ENCODE data around the gene ZNF580.

Gene ZNF580, protein sequence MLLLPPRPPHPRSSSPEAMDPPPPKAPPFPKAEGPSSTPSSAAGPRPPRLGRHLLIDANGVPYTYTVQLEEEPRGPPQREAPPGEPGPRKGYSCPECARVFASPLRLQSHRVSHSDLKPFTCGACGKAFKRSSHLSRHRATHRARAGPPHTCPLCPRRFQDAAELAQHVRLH

DNA sequence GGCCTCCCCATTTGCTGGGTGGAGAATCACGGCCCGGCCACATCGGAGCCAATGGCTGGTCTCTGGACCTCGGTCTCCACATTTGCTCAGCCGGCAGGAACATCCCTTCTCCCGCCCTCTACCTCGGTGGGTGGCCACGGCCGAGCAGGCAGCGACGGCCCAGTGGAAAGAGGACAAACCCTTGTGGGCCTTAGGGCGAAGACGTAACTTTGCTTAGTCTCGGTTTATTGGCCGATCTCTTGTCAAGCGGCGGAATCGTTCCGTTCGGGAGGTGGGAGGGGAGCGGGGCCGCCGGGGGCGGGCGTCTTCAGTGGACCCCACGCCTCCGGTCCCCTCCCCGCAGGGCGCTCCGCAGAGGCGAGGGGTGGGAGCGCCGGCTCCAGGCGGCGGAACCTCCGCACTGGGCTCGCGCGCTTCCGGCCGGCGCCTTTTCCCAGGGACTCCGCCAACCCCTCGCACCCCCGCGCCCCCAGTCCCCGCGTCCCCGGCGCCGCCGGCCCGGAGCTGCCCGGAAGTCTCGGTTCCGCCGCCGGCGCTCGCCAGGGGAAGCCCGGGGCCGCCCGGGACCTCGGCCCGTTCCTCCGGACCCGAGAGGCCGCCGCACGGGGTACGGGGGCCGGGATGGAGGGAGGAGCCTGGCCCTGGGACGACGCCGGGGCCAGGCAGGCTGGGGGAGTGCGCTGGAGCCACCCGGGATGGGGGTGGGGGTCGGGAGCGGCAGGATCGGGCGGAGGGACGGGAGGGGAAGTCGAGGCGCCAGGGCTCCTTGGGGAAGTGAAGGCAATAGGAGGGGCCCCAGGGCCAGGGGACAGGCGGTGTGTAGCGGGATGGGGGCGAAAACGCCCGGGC, at the start of gene ZNF580:
Gene ZNF580, plus strand, starts transcription at position 426 of the 849 bp plus-strand sequence. CDS start 1,507 bp downstream, outside the sequence.
- DNase-seq: peak; percentile 64 to 81

DNA sequence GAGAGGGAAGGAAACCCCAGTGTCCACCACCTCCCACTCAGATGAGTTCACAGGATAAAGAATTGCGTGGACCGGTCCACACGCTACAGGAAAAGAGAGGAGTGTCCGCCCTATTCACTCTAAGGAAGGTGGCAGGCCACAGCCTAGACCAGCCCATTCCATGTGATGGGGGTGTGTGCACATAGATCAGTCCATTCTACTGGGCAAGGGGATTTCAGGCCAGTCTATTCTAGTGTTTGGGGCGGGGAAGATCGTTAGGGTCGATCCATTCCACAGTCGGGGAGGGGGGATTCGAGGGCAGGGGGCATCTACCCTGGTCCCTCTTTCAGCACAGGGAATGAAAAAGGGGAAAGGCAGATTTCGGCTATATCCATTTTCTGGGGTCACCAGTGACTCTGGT, 49.2 kb upstream of the ZNF580 start:
- no peak for DNase-seq

DNA sequence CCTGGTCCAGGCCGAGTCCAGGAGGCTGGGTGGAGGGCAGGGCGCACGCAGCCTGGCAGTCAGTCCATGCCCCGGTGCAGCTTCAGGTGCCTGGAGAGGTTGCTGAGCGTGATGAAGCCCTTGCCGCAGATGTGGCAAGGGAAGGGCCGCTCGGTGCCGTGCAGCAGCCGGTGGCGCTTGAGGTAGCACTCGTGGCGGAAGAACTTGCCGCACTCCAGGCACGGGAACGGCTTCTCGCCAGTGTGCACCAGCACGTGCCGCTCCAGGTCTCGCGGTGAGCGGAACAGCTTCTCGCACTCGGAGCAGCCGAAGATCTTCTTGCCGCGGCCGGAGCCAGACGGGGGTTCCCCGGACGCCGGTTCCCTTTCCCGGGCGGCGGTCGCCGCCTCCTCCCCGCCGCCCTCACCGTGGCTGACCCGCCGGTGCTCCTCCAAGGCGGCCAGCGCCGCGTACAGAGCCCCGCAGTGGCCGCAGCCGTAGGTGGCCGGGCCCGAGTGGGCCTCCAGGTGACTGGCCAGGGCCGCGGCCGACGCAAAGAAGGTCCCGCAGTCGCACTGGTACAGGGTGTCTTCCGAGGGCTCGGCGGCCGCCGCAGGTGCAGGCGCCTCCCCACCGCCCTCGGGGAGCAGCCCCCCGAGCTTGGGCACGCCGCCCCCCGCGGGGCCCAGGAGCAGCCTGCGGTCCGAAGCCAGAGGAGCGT, 48.3 kb upstream of the ZNF580 start:
- DNase-seq: no peak

DNA sequence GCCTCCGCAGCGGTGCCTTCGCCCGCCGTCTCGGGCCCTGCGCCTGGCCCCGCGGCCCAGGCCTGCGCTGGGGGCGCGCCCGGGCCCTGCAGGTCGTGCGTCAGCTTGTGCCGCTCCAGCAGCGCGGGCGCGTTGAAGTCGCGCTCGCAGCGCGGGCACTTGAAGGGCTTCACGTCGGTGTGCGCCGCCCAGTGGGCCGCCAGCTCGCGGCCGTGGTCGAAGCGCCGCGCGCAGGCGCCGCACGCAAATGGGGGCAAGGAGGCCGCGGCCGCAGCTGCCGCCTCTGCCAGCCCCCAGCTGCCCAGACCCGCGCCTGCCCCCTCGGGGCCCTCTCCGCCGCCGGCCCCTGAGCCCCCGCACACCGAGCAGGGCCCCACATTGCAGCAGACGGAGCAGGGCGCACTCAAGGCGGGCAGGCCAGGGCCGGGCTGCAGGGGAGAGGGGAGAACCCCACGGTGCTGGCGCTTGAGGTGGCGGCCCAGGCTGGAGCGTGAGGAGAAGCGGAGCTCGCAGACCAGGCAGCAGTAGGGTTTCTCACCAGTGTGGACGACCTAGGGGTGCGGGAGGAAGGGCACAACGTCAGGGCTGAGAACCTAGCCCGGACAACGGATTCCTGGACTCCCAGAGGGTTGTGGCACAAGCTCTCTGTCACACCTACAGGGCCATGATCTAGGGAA, 47.6 kb upstream of the ZNF580 start:
- DNase-seq: no peak

DNA sequence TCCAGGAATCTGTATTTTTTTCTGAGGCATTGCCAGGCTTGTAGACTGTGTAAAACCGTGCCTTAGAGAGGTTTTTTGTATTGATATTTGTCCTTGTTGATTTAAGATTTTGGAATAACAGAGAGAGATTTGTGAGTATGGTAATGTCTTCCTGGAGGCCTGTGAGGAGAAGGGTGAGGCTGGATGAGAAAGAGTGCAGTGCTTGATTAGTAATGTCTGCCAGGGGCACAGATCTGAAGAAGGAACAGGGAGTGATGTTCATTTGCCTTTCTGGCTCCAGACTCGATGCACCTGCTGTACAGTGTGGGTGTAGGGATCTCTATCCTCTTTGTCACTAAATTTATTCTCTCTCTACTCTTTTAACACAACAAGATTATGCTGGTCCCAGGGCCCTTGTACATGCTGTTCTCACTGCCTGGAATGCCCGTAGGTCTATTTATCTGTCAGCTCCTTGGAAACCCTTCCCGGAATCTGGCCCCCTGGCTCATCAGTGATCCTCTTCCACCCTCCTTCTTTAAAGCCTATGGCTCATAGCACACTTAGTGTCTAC, 45.7 kb upstream of the ZNF580 start:
- no peak for DNase-seq

DNA sequence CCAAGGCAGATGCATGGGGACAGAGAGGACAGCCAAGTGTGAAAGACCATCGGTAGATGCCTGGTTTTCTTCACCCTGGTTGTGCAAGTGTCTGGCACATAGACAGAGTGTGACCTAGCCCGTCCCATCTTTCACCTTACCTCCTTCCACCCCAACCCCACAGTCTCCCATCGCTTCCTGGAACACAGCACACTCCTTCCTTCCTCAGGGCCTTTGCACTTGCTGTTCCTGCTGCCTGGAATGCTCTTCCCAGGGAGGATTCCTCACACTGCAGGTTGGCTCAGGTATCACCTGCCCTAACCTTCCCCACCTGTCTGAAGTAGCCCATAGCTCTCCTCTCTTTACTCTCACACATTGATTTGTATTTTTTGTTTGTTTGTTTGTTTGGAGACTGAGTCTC, 44.5 kb upstream of the ZNF580 start:
- no peak for DNase-seq

DNA sequence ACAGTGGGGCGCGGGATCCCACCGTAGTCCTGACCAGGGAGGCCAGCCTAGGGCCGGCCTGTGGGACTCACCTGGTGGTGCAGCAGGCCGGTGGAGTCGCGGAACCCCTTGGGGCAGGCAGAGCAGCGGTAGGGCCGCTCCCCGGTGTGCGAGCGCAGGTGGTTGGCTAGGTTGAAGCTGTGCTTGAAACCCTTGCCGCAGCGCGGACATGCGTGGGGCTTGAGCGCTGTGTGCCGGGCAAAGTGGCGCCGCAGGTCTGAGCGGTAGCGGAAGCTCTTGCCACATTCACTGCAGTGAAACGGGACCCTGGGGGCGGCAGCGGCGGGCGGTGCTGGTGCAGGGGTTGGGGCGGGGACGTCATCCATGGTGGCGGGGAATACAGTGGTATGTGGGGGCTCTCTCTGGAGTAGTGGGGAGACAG, 43.3 kb upstream of the ZNF580 start:
- no peak for DNase-seq

DNA sequence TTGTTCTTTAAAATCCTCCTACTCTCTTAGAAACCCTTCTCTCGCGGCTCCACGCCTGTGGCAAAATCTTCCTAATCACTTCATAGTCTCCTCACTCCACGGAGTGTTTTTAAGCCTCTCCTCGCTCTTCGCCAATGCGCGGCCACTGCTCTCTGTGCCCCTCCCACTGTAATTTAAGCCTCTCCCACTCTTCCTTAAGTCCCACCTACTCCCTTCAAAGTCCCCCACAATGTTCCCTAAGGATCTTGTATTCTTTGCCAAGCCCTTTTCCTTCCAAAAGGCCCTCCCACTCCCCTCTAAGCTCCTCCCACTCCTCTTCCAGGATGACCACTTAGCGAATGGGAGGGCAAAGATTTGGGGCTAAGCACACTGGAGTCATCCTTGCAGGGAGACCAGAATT, 42.8 kb upstream of the ZNF580 start:
- no peak for DNase-seq

DNA sequence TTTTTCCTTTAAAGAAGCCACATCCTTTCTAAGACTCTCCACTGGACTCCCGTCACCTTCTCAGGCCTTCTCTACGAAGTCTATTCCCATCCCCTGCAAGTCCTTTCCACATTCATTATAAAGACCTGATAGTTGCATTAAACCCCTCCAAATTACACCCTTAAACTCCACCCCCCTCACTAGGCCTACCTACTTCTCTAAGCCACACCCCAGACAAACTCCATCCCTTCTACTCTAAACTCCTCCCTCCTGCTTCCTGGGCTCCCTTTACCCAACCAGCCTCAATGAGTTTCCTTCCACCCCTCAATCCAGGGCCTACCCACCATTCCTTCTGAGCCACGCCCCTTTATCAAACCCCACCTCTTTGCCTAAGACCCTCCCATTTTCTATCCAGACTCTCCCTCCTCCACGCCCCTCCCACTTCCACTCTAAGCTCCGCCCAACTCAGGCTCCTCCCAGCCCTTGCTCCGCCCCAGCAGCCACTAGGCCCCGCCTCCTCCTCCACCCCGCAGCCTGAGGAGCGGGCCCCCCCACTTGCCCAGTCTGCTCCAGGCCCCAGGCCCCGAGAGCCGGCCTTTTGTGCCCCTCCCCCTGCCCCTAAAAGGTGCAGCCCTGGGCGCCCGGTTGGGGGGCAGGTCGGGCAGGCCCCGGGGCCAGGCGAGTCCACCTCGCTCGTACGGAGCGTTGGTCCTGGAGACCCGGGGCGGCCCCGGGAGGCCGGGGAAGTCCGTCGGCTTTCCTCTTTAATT, 41.9 kb upstream of the ZNF580 start:
- DNase-seq: peak; percentile 74 to 89

DNA sequence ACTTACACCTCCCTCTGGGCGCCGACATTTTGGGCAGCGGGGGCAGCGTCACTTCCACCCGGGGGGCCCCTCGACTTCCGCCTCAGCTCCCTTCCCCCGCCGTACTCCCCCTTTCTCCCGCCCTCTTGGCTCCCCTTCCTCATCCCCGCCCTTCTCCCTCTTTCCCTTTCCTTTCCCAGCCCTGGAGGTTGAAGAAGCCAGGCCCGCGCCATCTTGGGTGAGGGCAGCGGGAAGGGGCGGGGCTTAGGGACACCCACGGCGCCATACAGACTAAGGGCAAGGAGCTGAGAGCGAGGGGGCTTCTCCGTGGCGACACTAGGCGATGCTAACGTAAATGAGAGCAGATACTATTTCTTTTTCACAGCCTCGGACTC, 41.3 kb upstream of the ZNF580 start, which contains the start of gene FIZ1:
Gene FIZ1, minus strand, starts transcription at position 50 of the 374 bp plus-strand sequence. CDS start 1,652 bp downstream, outside the sequence.
- peak; percentile 97 to 99 for DNase-seq

DNA sequence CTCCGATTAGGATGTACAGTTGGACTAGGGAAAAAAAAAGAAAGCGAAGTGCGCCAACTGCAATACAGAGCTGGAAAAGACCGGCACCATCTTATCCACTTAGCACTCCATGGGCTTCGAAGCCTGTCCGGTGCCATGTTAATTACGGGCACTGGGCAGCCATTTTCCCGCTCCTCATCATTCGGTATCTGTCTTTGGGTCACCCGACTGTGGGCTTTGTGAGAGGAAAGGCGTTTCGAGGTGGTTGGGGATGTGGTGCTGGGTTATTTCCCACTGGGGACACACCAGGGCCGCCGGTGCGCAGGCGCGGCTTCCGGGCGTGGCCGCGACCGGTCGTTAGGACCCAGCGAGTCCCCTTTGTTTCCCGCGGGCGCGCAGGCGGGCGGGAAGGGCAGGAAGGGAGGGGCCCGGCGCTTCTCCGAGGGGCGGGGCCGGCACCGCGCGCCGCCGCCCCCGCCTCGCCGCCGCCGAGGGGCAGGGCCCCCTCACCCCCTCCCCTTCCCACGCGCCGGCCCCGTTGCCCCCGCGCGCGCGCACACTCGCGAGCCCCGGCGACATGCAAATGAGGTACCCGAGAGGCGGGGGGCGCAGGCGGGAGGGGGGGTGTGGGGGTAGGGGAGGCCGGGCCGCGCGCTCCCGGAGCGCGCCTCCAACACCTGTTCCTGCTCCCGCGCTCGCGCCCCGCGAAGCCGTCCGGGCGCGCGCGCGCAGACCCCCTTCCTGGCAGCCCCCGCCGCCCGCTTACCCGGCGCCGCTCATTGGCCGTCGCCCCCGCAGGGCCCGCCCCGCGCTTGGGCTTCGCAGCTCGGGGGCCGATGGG, 40.8 kb upstream of the ZNF580 start, which contains the start of gene ZNF524:
Gene ZNF524, plus strand, starts transcription at position 447 of the 820 bp plus-strand sequence. CDS start 1,825 bp downstream, outside the sequence.
- DNase-seq: peak; percentile 93 to 94

DNA sequence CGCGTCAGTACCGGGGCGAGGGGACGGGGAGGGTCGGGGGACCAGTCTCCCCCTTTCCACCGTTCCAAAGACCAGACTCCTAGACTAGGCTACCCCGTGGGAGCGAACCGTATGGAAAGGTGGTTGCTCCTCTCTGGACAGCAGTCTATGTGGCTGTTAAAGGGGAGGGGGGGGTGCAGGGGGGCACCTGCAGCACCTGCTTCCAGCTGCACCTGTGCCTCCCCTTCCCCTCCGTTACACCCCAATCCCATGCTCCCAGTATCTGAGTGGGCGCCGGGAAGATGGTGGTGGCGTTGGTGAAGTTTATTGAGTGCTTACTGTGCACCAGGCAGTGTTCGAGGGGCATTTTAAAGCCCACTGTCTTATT, 40.2 kb upstream of the ZNF580 start:
- no peak for DNase-seq

DNA sequence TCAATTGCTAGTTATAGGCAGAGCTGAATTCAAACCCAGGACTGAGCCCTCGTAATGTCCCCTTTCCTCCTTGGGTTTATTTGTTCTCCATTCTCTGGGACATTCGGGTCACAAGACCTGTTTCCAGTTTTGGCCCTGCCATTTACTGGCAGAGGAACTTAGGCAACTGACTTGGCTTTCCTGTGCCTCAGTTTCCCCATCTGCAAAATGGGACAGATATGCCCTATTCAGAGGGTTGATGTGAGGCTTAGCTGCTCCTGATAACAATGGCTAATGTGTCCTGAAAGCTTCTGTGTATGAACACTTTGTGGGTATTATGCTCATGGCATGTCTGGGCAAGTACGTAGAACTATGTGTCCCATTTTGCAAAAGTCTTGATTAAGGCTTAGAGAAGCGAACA, 39.7 kb upstream of the ZNF580 start:
- DNase-seq: no peak

DNA sequence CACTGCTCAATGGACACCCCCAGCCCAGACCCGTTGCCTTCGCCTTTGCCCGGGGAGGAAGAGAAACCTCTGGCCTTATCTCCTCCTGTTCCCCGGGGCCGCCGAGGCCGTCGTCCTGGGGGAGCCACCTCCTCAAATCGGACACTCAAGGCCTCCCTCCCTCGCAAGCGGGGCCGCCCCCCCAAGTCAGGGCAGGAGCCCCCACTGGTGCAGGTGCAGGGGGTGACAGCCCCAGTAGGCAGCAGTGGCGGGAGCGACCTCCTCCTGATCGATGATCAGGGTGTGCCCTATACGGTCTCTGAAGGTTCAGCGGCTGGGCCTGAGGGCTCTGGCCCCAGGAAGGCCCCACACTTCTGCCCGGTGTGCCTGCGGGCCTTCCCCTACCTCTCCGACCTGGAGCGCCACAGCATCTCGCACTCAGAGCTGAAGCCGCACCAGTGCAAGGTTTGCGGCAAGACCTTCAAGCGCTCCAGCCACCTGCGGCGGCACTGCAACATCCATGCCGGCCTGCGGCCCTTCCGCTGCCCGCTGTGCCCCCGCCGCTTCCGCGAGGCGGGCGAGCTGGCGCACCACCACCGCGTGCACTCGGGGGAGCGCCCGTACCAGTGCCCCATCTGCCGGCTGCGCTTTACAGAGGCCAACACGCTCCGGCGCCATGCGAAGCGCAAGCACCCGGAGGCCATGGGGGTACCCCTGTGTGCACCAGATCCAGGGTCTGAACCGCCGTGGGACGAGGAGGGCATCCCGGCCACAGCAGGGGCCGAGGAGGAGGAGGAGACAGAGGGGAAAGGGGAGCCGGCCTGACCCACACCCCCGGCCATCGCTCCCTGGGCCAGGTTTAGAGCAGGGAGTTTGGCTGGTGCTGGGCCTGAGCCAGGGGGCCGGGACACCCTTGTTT, 38.4 kb upstream of the ZNF580 start:
- no peak for DNase-seq

DNA sequence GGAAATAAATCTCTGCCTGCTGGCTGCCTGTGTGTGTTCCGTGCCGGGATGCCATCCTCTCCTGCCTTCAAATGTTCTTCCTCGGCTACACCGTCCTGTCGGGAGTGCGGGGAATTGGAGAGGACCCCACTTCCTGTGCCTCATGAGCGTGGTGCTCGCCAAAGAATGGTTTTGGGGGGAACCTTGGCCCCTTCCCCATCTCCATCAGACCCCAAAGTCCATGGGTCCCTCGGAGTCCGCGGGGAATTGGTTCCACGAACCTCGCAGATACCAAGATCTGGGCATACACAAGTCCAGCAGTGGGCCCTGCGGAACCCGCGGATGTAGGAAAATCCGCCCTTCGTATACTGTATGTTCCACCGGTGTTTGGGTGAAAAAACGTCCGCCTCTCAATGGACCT, 37.7 kb upstream of the ZNF580 start:
- DNase-seq: no peak

DNA sequence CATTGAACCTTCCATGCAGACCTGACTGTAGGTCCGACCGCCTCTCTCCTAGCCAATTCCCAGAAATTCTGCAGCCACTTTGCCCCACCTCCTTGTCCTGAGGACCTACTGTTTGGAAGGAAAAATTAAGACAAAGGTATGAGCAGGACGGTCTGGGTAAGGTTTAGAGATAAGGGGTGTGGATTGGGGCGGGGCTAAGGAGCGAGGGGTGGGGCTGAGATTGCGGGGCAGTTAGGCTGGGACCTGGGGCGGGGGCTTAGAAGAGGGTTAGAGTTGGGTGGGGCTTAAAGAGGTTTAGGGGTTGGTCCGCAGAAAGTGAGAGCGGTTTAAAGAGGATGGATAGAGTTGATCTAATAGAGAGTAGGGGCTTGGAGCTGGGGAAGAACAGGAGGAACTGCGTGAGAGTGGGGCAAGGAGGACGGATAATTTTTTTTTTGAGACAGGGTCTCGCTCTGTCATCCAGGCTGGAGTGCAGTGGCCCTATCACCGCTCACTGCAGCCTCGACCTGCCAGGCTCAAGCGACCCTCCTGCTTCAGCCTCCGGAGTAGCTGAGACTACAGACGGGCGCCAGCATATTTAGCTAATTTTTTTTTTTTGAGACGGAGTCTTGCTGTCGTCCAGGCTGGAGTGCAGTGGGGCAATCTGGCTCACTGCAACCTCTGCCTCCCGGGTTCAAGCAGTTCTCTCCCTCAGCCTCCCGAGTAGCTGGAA, 37.1 kb upstream of the ZNF580 start:
- DNase-seq: no peak

DNA sequence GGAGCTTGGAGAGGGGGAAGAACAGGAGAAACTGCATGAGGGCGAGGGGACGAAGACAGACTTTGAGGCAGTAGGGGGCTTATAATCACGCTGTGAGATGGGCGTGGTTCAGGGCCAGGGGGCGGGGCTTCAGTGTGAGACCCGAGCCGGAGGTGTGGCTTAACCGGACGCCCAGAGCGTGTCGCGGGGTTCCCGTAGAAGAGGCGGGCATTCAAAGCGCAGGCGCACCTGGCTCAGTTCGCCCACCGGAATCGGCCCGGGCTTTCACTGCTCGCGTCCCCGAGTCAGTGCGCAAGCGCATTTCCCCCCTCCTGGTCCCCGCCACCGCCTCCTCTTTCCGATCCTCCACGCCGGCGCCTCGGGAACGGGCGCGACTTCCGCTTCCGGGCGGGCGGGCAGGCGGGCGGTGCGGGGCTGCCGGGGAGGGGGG, 35.6 kb upstream of the ZNF580 start:
- DNase-seq: peak; percentile 97 to 98

DNA sequence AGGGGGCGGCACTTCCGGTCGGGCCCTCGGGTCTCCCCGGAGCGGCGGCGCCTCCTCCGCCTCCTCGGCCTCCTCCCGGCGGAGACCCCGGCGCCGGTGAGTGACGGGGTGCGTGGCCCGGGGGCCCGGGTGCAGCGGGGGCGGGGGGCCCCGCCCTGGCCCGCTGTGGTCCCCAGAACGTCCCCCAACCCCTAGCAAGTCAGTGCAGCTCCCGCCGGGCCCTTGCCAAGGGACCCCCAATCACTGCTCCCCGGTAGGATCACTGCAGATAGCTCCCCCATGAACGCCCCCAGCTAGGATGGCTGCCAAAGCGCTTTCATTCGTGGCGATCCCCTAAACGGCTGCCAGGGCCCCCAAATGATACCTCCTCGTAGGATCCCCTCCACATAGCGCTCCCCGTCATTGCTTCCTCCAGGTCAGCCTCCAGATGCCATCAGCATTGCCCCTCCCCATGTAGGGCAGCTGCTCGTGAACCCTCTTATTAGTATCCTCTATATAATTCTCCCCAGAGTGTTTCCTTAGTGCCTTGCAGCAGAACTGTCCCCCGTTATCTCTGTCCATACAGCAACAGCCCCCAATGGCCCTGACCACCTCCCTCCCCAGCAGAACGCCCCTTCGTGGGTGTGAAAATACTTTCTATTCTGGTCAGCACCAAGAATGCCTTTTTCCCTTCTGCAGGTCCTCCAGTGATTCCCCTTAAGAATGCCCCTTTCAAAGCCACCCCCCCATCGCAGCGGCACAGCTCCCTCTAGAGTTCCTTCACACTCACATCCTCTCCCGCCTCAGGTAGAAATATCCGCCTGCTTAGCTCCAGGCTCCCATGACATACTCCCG, 34.9 kb upstream of the ZNF580 start, which contains the start of gene ZNF865:
Gene ZNF865, plus strand, starts transcription at position 11 of the 834 bp plus-strand sequence. CDS start 7,972 bp downstream, outside the sequence.
- DNase-seq: peak; percentile 76 to 82
